ENCODE measurements around the gene PYDC2.

PYDC2 gene

DNA sequence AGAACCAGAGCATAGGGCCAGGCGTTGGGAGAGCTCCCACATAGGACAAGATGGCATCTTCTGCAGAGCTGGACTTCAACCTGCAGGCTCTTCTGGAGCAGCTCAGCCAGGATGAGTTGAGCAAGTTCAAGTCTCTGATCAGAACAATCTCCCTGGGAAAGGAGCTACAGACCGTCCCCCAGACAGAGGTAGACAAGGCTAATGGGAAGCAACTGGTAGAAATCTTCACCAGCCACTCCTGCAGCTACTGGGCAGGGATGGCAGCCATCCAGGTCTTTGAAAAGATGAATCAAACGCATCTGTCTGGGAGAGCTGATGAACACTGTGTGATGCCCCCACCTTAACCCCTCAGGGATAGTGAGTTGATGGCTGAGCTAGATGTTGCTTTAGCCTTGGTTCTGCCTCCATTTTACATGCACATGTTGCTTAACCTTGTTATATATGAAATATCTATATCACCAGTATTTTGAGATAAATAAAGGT lies at the start of gene PYDC2:
PYDC2 (plus strand) TSS at position 51 of the 483 bp plus-strand sequence; CDS start at position 51, 0 bp downstream.
- DNase-seq = no peak
- in situ Hi-C loops (cut with HindIII; ENCODE audit: low pct_ligation_motif_present, low pct_unique_long_range_greater_than_20kb, low sequenced_read_pairs) = no loop called here

GRCh38 chr3:191412759-191413158 lies 48.2 kb upstream of the PYDC2 start:
- DNase-seq = no peak
- in situ Hi-C loops (cut with HindIII; ENCODE audit: low pct_ligation_motif_present, low pct_unique_long_range_greater_than_20kb, low sequenced_read_pairs) = no loop called here

DNA sequence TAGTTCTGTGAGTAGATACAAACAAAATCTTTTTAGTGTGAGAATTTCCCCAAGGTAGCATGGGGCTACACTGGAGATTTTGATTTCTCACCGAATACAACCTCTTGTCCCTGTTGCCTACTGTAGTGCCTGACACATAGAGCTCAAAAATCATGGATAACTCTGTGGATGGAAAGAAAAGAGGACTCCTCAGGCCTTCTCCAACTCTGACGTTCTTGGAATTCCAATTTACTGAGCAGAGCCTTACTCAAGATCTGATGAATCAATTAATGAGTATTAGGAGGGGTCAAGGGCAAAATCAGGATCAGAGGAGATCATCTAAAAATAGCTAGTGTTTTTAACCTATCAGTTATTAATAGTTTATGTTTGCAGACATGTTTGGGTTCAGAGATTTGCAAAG lies 46.7 kb upstream of the PYDC2 start:
- in situ Hi-C loops (cut with HindIII; ENCODE audit: low pct_ligation_motif_present, low pct_unique_long_range_greater_than_20kb, low sequenced_read_pairs) = no loop called here
- no peak for DNase-seq

GRCh38 chr3:191414732-191415131 lies 46.2 kb upstream of the PYDC2 start:
- in situ Hi-C loops (cut with HindIII; ENCODE audit: low pct_ligation_motif_present, low pct_unique_long_range_greater_than_20kb, low sequenced_read_pairs) = no loop called here
- DNase-seq = no peak

- DNase-seq = no peak
- in situ Hi-C loops (cut with HindIII; ENCODE audit: low pct_ligation_motif_present, low pct_unique_long_range_greater_than_20kb, low sequenced_read_pairs) = no loop called here
Measured at GRCh38 chr3:191415566-191415965, 45.4 kb upstream of the PYDC2 start.

GRCh38 chr3:191417457-191417729 lies 43.6 kb upstream of the PYDC2 start:
- no peak for DNase-seq
- in situ Hi-C loops (cut with HindIII; ENCODE audit: low pct_ligation_motif_present, low pct_unique_long_range_greater_than_20kb, low sequenced_read_pairs) = no loop called here

- DNase-seq = no peak
- in situ Hi-C loops (cut with HindIII; ENCODE audit: low pct_ligation_motif_present, low pct_unique_long_range_greater_than_20kb, low sequenced_read_pairs) = no loop called here
Measured at GRCh38 chr3:191420771-191421170, 40.2 kb upstream of the PYDC2 start.

- DNase-seq = no peak
Measured at GRCh38 chr3:191424881-191425280, 36.1 kb upstream of the PYDC2 start.

DNA sequence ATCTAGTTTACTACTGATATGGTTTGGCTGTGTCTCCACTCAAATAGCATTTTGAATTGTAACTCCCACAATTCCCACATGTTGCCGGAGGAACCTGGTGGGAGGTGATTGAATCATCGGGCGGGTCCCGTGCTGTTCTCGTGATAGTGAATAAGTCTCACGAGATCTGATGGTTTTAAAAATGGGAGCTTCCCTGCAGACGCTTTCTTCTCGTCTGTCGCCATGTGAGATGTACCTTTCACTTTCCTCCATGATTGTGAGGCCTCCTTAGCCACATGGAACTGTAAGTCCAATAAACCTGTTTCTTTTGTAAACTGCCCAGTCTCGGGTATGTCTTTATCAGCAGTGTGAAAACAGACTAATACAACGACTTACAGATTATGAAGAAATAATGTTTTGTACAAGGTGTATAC lies 35.6 kb upstream of the PYDC2 start:
- no peak for DNase-seq
- in situ Hi-C loops (cut with HindIII; ENCODE audit: low pct_ligation_motif_present, low pct_unique_long_range_greater_than_20kb, low sequenced_read_pairs) = no loop called here

More at GRCh38 chr3:191424881-191425280, 36.1 kb upstream of the PYDC2 start:
- in situ Hi-C loops (cut with HindIII; ENCODE audit: low pct_ligation_motif_present, low pct_unique_long_range_greater_than_20kb, low sequenced_read_pairs) = no loop called here

- no peak for DNase-seq
- in situ Hi-C loops (cut with HindIII; ENCODE audit: low pct_ligation_motif_present, low pct_unique_long_range_greater_than_20kb, low sequenced_read_pairs) = no loop called here
Measured at GRCh38 chr3:191426311-191426710, 34.7 kb upstream of the PYDC2 start.

DNA sequence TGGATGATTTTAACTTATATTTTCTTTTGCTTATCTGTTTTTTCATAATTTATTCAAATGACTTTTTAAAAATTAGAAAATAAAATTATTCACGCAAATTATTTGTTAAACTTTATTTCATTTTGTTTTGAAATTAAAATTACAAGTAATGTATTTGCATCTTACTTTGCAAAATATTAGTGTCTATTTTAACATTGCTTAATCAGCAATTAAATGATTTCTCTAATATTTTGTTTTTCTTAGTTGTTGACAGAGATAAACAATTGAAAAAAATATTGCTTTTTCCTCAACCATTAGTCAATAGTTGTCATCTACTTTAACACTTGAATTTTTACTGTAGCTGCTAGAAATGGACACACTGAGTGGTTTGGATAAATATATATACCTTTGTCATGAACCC lies 32.8 kb upstream of the PYDC2 start:
- DNase-seq = no peak
- in situ Hi-C loops (cut with HindIII; ENCODE audit: low pct_ligation_motif_present, low pct_unique_long_range_greater_than_20kb, low sequenced_read_pairs) = no loop called here

DNA sequence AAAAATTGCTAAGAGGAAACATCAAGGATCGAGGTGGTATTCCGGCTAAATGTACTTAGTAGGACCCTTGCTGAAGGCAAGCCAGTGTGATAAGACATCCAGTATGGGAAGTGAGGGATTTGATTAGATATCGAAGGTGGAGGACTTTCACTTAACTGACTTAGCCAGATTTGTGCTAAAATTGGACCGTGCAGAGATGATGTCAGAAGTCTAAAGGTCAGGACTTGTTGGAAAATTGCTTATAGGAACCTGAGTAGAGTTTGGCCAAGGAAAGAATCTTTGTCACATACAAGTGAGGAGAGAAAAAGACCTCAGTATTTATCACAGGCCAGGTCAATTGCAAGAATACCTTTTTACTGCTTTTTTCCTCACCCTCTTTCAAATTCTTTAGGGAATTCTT lies 30.9 kb upstream of the PYDC2 start:
- no peak for DNase-seq
- in situ Hi-C loops (cut with HindIII; ENCODE audit: low pct_ligation_motif_present, low pct_unique_long_range_greater_than_20kb, low sequenced_read_pairs) = no loop called here

- DNase-seq = no peak
- in situ Hi-C loops (cut with HindIII; ENCODE audit: low pct_ligation_motif_present, low pct_unique_long_range_greater_than_20kb, low sequenced_read_pairs) = no loop called here
Measured at GRCh38 chr3:191431160-191431822, 29.7 kb upstream of the PYDC2 start.

DNA sequence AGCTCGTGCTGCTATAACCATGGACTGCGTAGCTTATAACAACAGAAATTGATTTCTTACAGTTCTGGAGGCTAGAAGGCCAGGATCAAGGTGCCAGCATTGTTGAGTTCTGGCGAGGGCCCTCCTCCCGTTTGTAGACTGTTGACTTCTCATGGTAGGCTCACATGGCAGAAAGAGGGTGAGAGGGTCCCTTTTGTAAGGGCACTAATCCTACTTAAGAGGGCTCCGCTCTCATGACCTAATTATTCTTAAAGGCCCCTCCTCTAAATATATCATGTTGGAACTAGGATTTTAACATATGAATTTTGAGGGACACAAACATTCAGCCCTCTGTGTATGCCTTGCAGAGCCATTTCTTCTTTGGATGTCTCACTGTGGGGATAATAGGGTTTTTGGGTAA lies 28.8 kb upstream of the PYDC2 start:
- in situ Hi-C loops (cut with HindIII; ENCODE audit: low pct_ligation_motif_present, low pct_unique_long_range_greater_than_20kb, low sequenced_read_pairs) = no loop called here
- DNase-seq = no peak

GRCh38 chr3:191434024-191434423 lies 26.9 kb upstream of the PYDC2 start:
- no peak for DNase-seq
- in situ Hi-C loops (cut with HindIII; ENCODE audit: low pct_ligation_motif_present, low pct_unique_long_range_greater_than_20kb, low sequenced_read_pairs) = no loop called here

DNA sequence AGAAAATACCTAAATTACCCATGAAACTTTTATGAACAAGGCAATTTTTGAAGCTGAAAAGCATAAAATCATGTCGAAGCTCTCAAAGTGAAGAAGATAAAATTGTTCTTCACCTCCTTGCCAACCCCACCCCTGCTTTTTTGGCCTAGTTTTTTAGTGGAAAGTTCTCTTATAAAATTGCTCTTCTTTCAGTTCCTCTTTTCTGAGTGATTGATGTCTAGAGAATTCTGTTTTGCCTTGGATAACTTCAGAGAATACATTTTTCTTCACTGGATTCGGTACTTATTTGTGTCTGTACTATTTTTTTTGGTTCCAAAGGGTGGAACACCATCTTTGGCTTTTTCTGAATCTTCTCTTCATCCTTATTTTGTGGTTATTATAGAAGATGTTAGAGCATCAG lies 25.0 kb upstream of the PYDC2 start:
- in situ Hi-C loops (cut with HindIII; ENCODE audit: low pct_ligation_motif_present, low pct_unique_long_range_greater_than_20kb, low sequenced_read_pairs) = no loop called here
- DNase-seq = no peak

DNA sequence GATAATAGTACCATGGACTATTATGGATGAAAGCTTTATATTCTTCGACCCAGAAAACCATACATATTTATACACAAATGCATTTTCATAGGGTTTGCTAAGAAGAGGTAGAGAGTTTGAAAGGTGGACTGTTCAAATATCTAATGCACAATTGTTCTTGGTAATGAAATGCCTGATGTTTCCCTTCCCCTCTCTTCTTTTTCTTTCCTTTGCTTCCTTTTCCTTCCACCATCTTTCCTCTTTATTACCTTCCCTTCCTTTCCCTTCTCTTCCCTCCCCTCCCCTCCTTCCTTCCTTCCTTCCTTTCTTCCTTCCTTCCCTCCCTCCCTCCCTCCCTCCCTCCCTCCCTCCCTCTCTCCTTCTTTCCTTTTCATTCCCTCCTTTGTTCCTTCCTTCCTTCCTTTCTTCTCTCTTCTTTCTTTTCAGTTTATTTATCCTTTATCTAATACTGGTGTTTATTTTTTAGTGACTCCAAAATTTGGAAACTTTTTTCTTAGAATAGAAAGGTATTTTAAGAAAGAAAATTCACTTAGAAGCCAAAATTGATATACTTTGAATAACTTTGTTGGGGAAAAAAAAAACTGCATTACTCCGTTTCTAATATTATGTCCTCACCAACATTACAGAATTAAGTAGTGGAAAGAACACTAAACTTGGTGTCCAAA lies 22.7 kb upstream of the PYDC2 start:
- no peak for DNase-seq
- in situ Hi-C loops (cut with HindIII; ENCODE audit: low pct_ligation_motif_present, low pct_unique_long_range_greater_than_20kb, low sequenced_read_pairs) = no loop called here

- no peak for DNase-seq
- in situ Hi-C loops (cut with HindIII; ENCODE audit: low pct_ligation_motif_present, low pct_unique_long_range_greater_than_20kb, low sequenced_read_pairs) = no loop called here
Measured at GRCh38 chr3:191440532-191440931, 20.4 kb upstream of the PYDC2 start.

DNA sequence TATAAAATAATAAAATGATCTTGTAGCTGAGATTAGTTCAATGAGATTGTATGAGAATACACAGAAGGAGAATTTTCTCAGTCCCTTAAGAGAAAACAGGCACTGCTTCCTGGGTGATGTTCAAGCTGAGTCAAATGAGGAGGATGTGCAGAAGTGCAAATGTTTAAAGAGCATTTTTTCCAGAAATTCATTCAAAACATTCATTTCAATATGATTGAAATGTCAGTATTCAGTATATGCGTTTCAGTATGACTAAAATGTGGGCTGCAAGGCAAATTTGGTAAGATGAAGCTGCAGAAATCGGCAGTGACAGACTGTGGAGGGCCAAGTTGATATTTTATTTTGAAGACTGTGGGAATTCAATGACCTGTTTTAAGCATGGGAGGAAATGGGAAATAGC lies 19.3 kb upstream of the PYDC2 start:
- DNase-seq = no peak
- in situ Hi-C loops (cut with HindIII; ENCODE audit: low pct_ligation_motif_present, low pct_unique_long_range_greater_than_20kb, low sequenced_read_pairs) = no loop called here

DNA sequence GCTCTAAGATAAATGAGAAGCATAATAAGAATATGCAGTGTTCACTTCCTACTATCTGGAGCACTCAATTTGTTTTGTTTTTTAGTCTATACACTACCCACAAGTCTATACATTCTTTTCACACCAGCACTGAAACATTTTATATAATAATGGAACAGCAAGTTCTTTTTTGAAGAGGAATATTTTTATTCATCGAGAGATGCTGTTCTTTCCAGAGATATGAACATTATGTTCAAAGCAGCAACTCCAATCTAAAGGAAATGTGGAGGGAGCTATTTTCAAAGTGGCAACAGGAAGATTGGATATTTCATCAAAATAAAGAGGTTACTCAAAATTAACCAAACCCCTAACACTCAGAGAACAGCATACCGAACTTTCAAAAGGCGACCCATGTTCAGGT lies 16.4 kb upstream of the PYDC2 start:
- in situ Hi-C loops (cut with HindIII; ENCODE audit: low pct_ligation_motif_present, low pct_unique_long_range_greater_than_20kb, low sequenced_read_pairs) = no loop called here
- DNase-seq = no peak

Measured in ACHN (cell line).